PFSK-1 (cell line): ENCODE measurements around the gene OR2A14.

Source experiments
- FOXP2 ChIP-seq: optimal IDR thresholded peaks from 2 replicates; pipeline ENCODE3; 2011; ENCODE audit warnings: borderline replicate concordance, control low read depth, inconsistent platforms; ENCODE audit not compliant: insufficient read depth; ENCODE audit errors: extremely low read length, extremely low read depth
- POLR2AphosphoS5 ChIP-seq: IDR thresholded peaks from 2 replicates; pipeline ENCODE4 v1.6.1; 2012; ENCODE audit warnings: low read depth, mild to moderate bottlenecking, control low read depth, low read length, moderate library complexity
- REST ChIP-seq, 2 experiments: IDR thresholded peaks; 2 replicates each; pipeline versions ENCODE4 v1.6.1 to v1.8.0; 2011 to 2012; ENCODE audit warnings: low read depth in 2 of 2, low read length in 2 of 2, control low read depth in 1 of 2, inconsistent platforms in 1 of 2, mild to moderate bottlenecking in 1 of 2, moderate library complexity in 1 of 2; ENCODE audit not compliant: insufficient read depth in 1 of 2
- SIN3A ChIP-seq: IDR thresholded peaks from 2 replicates; pipeline ENCODE4 v1.6.1; 2012; ENCODE audit warnings: mild to moderate bottlenecking, low read length, moderate library complexity, borderline replicate concordance; ENCODE audit not compliant: insufficient read depth
- TAF1 ChIP-seq: IDR thresholded peaks from 2 replicates; pipeline ENCODE4 v1.6.1; 2012; ENCODE audit warnings: low read length, control low read depth, borderline replicate concordance; ENCODE audit not compliant: insufficient read depth

GRCh38 chr7:144127714-144128334 is 4.8 kb downstream of the OR2A14 start:
- TF ChIP-seq TAF1, result no peak
- TF ChIP-seq SIN3A, result no peak
- TF ChIP-seq POLR2AphosphoS5, result no peak
- no peak for TF ChIP-seq FOXP2
- no peak for TF ChIP-seq REST (IDR thresholded peaks at IDR 0.05; ENCODE audit: insufficient read depth in 1 of 2, low read depth in 2 of 2, low read length in 2 of 2)
